Left ventricle myocardium superior (tissue), 1 donor: ENCODE measurements around the gene CIDEB. TPM values are rescaled to one million over a fixed set of nuclear protein-coding genes. Genes with fewer than 3 reads are reported as not detected.

Experiments
- ATAC-seq: fragments of 200-7000 bp; cut with Tn5 transposase; one replicate; pipeline ENCODE4 v1.9.1; 2020; ENCODE audit warnings: mild to moderate bottlenecking, moderate library complexity
- DNase-seq: peaks from one replicate; pipeline ENCODE4 v3.0.0-alpha.2; 2020
- intact Hi-C: fragments of 100-400 bp; cut with micrococcal nuclease; formaldehyde crosslinking; loops from one replicate; pipeline ENCODE4 v1.11.0; 2022
- total RNA-seq: library from RNA; stranded (reverse); fragmentation: NEBNext Ultra II Directional; extraction: Animal tissue kit (Norgen Biotek cat#: 25700); gene quantifications from one replicate; pipeline ENCODE4 v1.2.1, GENCODE V29; 2021
- donor health status: DM: no; HTN: yes; CAD: no; lungs with severe emphysema.

The CIDEB gene
- total RNA-seq, 1 donor from 2014 or later: 3.9 TPM

- no peak for DNase-seq
- peak; percentile 6 for ATAC-seq
Observed at GRCh38 chr14:24277606-24278321, 30.0 kb downstream of the CIDEB start.

DNA sequence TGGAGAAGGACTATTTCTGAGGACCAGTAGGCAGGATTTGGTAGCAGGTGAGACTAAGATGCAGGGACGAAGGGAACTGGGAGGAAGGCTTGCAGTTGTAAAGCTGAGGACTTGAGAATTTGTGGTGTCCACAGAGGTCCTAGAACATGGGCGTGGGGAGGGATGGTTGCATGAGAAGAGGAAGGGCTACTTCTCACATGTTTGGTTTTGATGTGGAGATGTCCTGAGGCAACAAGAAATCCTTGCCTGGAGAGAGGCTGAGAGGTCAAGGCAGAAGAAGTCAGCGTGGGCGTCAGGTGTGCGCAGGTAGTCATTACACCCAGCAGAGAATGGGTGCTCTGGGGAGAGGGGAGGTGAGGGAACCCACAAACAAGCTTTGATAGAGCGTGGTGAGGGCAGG, 30.7 kb downstream of the CIDEB start:
- intact Hi-C loops: no loop called here
- ATAC-seq: no peak
- no peak for DNase-seq

More at GRCh38 chr14:24277606-24278321, 30.0 kb downstream of the CIDEB start:
- intact Hi-C loops: no loop called here

- DNase-seq: no peak
- intact Hi-C loops: no loop called here
- peak; percentile 17 for ATAC-seq
Observed at GRCh38 chr14:24274101-24274543, 33.7 kb downstream of the CIDEB start.

DNA sequence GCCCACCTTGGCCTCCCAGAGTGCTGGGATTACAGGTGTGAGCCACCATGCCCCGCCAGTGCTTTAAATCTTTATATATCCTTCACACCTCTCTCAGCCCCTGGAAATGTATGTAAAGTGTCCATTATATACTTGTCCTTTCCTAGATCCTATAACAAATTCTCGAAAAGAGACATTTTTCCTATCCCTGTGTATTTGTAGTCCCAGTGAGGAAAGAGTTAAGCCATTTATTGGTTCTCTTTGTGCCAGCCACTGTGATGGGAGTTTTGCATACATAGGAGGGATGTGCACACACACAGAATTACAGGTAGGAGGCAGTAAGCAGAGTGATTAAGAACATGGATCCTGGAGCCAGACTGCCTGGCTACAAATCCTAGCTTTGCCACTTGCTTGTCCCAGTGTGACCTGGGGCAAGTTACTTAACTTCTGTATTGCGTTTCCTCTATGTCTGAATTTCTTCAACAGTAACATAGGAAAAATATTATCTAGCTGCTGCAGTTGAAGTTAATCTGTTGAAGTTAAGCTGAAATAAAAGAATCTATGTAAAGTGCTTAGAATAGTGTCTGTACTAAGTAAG, 34.3 kb downstream of the CIDEB start:
- DNase-seq (no peak), ATAC-seq (no peak)
- intact Hi-C loops: no loop called here

GRCh38 chr14:24272467-24272866, 35.3 kb downstream of the CIDEB start:
- DNase-seq (no peak), ATAC-seq (no peak)
- intact Hi-C loops: no loop called here

- DNase-seq (no peak), ATAC-seq (no peak)
- intact Hi-C loops: no loop called here
Observed at GRCh38 chr14:24271834-24272263, 35.9 kb downstream of the CIDEB start.

DNA sequence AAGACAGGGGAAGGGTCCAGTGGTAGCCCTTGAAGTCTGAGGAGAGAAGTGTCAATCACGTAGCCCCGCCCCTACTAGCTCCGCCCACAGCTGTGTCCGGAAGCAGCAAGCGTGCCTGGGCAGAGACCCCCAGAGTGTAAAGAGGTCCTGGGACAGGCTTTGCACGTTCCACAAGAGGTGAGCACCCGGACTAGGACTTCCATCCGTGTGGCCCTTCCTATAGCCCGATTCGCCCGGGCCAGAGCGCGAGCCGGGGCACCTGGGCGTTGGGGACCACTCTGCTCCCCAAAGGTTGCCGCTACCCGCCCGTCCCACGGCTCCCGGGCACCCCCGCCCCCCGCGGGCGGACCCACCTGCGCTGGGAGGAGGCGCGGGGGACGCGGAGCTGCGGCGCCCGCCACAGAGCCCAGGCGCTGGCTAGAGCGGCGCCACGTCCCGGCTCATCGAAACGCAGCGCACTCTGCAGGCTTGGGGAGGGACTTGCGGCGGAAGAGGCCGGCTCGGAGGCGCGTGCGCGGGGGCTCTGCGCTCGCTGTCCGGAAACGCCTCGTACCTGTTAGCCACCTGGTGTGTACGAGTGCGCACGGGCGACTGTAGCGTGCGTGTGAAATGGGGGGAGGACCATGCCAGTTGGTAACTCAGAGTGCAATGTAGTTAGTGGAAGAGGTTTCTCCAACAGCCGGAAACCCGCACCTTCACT, 36.5 kb downstream of the CIDEB start, which contains the start of gene RABGGTA:
Gene RABGGTA (minus strand): TSS at position 464 of the 700 bp plus-strand sequence. CDS start 482 bp downstream, outside the sequence.
- ATAC-seq: peak; percentile 95
- peak; percentile 93 for DNase-seq
- intact Hi-C loops: no loop called here

GRCh38 chr14:24270537-24271133, 37.1 kb downstream of the CIDEB start:
- ATAC-seq: no peak
- intact Hi-C loops: no loop called here

GRCh38 chr14:24269910-24270536, 37.8 kb downstream of the CIDEB start:
- DNase-seq (no peak), ATAC-seq (no peak)
- intact Hi-C loops: no loop called here

More at GRCh38 chr14:24270537-24271133, 37.1 kb downstream of the CIDEB start:
- no peak for DNase-seq

GRCh38 chr14:24269368-24269767, 38.4 kb downstream of the CIDEB start:
- ATAC-seq (no peak), DNase-seq (no peak)
- intact Hi-C loops: no loop called here

- no peak for ATAC-seq
- no peak for DNase-seq
- intact Hi-C loops: no loop called here
Observed at GRCh38 chr14:24268225-24268624, 39.6 kb downstream of the CIDEB start.

DNA sequence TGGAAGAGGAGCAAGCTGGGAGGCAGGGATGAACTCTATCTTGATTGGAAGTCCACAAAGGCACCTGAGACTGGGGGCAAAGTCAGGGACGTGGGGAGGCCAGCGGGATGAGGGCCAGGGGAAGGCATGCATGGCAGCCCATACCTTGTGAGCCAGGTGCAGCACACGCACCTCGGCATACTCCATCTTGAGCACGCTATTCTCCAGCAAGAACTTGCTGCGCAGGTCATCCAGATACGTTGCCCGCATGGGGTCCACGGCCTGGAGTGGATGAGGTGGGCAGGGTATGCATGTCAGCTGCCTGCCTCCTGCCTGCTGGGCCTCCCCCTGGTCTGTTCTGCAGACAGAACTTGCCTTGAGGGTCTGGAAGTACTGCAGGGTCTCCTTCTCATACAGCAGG, 40.3 kb downstream of the CIDEB start:
- DNase-seq (no peak), ATAC-seq (no peak)
- intact Hi-C loops: no loop called here

- DNase-seq (no peak), ATAC-seq (no peak)
- intact Hi-C loops: no loop called here
Observed at GRCh38 chr14:24266344-24267244, 41.2 kb downstream of the CIDEB start.

DNA sequence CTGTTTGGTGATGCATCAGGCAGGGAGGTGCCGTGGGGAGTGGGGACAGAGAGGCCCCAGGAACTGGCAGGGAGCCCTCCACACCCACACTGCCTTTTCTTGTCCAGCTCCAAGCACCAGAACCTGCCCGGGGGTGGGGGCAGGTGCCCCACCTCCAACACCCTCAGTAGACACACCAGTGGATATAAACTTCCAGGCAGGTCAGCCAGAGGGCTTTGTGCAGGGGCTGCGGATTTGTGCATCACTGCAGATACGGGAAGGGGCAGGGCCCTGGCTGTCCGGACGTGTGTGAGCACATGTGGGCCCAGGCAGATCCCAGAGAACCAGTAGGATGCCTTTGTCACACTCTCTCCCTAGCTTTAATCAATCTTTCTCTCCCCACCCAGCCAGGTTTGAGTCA, 43.5 kb downstream of the CIDEB start:
- ATAC-seq: no peak
- DNase-seq: no peak
- intact Hi-C loops: no loop called here

GRCh38 chr14:24263848-24264247, 43.9 kb downstream of the CIDEB start:
- ATAC-seq (no peak), DNase-seq (no peak)
- intact Hi-C loops: no loop called here

DNA sequence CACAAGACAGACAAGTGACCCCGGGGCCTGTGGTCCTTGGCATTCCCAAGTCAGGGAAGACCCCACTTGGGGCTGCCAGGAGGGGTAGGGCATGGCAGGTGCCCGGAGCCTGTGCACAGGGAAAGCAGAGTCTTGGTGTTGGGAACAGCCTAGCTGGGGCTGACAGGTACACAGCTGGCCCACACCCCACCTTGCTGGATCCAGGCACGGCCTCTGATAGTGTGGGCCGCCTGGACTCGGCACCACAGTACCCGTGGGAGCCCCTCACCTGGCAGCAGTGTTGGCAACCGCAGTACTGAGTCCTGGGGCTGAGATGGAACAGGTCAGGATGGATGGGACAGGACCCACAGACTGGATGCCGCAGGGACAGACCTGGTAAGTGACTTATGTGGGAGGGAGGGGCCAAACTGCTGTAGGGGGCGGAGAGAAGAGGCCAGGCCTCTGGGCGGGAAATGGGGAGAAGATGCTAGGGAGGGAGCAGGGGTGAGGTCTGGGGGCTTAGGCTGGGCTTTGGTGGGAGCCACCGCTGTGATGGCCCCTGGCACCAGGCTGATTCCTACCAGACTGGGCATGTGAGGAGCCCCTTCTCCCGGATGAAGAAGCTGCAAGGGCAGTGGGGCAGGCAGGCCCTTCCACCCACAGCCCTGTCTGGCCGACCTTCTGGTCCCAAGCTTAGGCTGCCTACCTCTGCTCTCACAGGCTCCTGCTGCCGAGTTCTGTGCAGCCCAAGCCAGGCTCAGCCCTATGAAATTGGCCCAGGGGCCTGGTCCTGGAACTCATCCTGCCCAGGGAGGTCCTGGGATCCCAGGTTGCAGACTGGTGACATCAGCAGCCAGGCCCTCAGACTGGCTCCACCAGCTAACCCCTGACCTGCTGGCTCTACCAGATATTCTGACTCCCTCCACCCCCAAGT, 44.7 kb downstream of the CIDEB start, which contains the start of gene TGM1:
Gene TGM1 (minus strand): TSS at position 357 of the 913 bp plus-strand sequence. CDS start 825 bp downstream, outside the sequence.
- intact Hi-C loops: no loop called here
- ATAC-seq: no peak
- no peak for DNase-seq

- no peak for ATAC-seq
- intact Hi-C loops: no loop called here
- no peak for DNase-seq
Observed at GRCh38 chr14:24261969-24262327, 45.8 kb downstream of the CIDEB start.
